Astrocyte of the hippocampus (primary cell): ENCODE results near the gene POLN.
A peak's percentile ranks its signal among the peaks of the same experiment; 100 is the strongest.
"Not testable (repeated sequence)": the region's sequence is repeated elsewhere in the genome, so short reads cannot be mapped to it uniquely, and the experiment has no call there.

ENCODE experiments used
- DNase-seq: peaks from one replicate; pipeline ENCODE4 v3.0.0; 2011; ENCODE audit warnings: low read depth, low spot score

POLN gene

DNA sequence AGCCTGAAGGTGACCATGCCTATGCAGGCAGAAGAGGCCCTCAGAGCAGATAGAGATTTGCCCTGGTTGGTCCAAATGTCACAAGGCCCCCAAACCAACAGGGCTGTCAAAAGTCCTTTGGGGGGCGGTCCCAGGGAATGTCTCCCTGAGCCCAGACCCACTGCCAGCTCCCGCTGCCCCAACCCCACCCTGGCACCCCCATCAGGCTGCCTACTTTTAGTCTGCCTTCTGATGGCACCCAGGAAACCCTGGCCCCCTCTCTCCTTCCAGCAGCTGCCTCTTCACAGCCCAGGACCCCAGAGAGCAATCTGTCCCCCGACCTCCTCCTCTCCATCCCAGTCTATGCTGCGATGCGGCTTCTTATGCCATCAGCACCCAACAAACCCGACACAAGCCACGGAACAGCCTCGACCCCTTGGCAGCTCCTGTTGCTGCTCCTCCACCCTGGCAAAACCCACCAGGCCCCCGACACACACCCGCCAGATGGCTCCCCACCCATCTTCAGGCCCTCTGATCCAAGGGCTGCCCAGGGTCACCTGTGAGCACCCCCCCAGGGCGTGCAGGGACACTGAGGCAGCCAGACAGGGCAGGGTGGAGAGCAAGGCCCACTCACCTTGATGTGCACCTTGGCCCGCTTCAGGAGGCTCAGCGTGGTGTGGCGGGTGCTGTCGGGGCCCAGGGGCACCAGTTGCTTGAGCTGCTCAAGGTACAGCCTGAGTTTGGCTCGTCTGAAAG lies 10.0 kb upstream of the POLN start:
- no peak for DNase-seq

GRCh38 chr4:2251073-2251794 lies 9.3 kb upstream of the POLN start:
- DNase-seq = no peak

GRCh38 chr4:2250357-2251072 lies 8.6 kb upstream of the POLN start:
- no peak for DNase-seq

- peak; percentile 1 for DNase-seq
Measured at GRCh38 chr4:2249526-2250356, 7.8 kb upstream of the POLN start.

DNA sequence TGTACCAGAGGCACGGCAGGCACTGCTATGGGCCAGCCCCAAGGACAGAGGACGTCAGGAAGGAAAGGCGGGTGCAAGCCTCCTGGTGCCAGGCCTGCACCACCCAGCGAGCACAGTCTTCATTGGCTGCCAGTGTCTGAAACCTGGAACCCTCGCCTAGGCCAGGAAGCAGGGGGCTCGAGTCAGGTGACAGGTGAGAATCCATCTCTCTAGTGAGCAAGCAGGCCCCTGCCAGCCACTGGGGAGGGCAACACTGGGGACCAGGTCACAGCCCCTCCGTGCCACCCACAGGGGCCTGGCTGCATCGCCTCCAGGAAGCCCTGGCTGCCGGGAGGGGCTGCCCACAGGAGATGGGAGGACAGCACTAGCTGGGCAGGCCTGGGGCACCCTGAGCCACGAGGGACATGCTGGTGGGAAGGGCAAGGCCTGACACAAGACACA lies 6.9 kb upstream of the POLN start:
- DNase-seq = no peak

GRCh38 chr4:2248044-2248780 lies 6.3 kb upstream of the POLN start:
- no peak for DNase-seq

- no peak for DNase-seq
Measured at GRCh38 chr4:2247128-2248043, 5.5 kb upstream of the POLN start.

DNA sequence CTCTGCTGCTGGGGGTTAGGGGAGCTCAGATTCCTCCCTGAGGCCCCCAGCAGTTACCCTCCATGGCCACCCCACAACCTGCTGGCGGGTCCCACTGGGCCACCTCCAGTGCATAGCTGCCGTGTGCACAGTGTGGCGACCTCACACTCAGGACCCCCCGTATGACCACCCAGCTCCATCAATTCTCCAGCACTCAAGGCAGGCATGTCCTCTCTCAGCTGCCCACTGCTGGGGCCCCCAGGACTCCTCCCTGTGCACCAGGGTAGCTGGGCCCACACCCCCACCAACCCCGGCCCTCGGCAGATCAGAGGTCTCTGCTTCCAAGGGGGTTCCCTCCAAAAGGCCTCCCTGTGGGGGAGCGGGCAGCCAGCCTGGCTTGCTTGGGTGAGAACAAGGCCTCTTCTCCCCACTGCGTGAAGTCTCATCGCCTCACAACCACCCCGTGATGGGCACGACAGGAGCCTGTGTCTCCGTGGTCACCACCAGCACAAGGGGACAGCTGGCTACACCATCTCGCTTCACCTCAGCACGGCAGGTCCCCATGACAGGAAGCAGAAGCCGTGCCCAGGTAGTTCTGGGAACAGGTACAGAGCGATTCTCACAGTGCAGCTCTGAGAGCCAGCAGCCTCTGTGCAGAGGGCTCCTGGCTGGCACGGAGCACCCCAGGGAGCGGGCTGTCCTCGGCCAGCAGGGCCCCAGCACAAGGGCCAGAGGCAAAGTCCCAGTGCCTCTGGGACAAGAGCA lies 4.6 kb upstream of the POLN start:
- DNase-seq = no peak

DNA sequence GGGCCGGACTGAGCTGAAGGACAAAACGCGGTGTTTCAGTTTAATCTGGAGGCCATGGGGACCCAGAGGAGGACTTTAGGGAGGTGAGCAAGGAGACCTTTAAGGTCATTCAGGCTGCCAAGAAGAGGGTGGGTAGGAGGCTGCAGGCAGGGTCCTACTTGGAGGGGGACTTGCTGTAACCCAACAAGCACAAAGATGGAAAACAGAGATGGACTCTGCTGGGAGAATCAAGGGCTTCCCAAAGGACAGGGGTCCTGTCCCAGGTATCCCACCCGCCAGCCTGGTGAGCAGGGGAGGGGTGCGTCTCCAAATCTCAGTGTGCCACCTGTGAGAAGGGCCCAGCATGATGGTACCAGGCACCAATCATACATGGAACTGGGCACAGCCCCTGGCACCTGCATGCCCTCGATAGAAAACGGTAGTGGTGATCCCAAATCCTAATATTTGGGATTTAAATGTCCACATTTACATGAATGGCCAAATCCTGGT lies 3.9 kb upstream of the POLN start:
- DNase-seq = no peak

DNA sequence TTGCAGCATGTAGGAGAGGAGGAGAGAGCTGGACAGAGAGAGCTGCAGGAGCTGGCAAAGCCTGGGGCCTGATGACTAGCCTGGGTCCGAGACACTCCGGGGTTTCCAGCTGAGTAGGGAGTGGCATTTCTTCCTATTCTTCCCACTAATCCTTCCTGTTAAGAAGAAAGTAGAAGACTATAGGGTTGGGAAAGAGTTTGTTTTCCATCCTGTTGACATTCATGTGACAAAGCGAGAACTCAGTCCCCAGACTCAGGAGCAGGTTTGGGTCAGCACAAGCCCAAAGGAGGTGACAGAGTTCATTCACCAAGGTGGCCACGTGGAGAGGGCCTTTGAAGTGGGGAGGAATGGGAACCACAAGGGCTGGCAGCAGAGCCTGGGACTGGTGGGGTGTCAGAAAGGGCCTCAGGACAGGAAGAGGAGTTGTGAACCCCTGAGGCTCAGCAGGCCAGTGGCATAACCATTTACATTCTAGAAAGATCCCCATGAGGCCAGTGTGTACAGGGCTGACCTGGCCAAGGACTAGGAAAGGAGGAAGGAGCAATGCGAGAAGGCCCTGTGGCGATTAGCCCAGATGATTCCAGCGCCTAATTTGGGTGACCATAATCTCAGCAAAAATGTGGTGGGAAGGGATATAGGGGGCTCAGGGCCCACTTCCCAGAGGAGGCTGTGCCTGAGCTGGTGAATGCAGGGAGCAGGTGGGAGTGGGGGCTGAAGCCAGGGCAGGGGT lies 3.3 kb upstream of the POLN start:
- no peak for DNase-seq

GRCh38 chr4:2243681-2244380 lies 1.9 kb upstream of the POLN start:
- DNase-seq = no peak

DNA sequence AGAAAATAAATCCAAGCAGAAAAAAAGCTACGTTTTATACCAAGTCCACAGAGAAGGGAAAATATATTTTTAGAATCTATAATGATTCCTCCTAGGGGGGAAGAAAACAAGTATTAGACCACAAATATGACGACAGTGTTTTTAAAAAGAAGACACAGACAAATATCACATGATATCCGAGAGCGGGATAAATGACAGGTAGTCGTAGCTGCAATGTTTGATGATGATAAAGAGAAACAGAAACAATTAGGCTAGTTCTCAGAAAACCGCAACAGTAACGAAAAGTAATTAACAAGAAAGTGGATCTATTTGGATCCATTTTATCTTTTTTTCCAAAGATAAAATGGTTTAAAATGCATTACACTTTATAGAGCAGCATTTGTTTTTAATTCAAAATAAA lies 918 bp downstream of the POLN start:
- DNase-seq = no peak

DNA sequence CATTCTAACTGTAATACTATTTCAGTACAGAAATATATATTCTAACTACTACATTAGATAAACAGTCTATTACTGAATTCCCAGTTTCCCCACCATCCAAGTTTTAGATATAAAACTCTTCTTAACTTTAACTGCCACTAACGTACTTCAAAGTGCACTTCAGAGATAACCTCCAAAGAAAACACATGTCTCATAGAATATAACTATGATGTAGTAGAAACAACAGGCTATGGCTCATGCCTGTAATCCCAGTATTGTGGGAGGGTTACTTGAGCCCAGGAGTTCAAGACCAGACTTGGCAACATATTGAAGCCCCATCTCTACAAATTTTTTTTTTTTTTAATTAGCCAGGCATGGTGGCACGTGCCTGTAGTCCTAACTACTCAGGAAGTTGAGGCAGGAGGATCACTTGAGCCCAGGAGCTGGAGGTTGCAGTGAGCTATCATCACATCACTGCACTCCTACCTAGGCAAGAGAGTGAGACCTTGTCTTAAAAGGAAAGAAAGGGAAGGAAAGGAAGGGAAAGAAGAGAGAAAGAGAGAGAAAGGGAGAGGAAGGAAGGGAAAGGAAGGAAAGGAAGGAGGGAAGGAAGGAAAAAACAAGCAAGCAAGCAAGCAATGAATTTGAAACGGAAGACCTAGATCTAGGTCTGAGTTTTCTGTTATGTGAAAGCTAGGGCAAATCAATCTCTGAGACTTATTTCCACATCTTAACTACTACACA lies 4.8 kb downstream of the POLN start:
- DNase-seq = no peak

- DNase-seq = no peak
Measured at GRCh38 chr4:2231082-2231481, 10.8 kb downstream of the POLN start.

- no peak for DNase-seq
Measured at GRCh38 chr4:2226261-2226660, 15.7 kb downstream of the POLN start.

DNA sequence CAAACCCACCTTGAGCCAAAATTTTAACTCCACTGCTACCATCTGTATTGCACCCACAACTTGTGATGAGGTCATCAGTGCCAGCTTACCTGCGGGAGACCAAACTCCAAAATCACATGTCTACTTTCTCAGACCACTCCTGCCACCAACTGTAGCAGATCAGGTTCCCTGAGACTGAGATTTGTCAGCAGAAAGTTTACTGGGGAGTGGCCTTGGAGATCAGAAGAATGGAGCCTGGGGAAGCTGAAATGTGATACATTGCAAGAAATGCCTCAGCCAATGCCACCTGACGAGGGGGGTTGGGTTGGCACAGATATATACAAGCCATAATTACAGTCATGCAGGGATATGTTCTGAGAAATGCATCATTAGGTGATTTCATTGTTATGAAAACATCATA lies 19.1 kb downstream of the POLN start:
- no peak for DNase-seq

DNA sequence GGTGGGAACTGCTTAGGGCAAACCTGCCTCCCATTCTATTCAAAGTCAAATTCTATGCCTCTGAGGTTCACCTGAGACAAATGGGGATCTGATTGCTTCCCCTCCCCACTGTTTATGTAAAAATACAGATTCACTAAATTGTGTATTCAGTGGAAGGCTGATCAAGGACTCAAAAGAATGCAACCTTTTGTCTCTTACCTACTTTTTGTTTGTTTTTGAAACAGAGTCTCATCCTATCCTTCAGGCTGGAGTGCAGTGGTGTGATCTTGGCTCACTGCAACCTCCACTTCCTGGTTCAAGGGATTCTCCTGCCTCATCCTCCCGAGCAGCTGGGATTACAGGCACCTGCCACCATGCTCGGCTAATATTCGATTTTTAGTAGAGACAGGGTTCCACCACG lies 20.5 kb downstream of the POLN start:
- DNase-seq = not testable (repeated sequence)
